HEK293 (cell line): Measurements from ENCODE around the gene PHOX2B.

Experiments
- BCL11A ChIP-seq: fragments of 450-650 bp; formaldehyde crosslinking; IDR thresholded peaks from 2 replicates; pipeline ENCODE4 v1.5.1; 2016; ENCODE audit warnings: low read depth, missing biosample characterization, missing genetic modification characterization
- CTCF ChIP-seq: fragments of 450-650 bp; formaldehyde crosslinking; IDR thresholded peaks from 2 replicates; pipeline ENCODE4 v1.5.1; 2016; ENCODE audit warnings: missing biosample characterization, missing genetic modification characterization
- ZNF133 ChIP-seq: fragments of 450-650 bp; formaldehyde crosslinking; IDR thresholded peaks from 2 replicates; pipeline ENCODE4 v1.5.1; 2016; ENCODE audit warnings: missing biosample characterization, missing genetic modification characterization
- ZNF423 ChIP-seq: fragments of 450-650 bp; formaldehyde crosslinking; IDR thresholded peaks from 2 replicates; pipeline ENCODE4 v1.5.1; 2016; ENCODE audit warnings: missing biosample characterization, missing genetic modification characterization

- TF ChIP-seq ZNF423 (tag by site-specific recombination) (no peak), CTCF (no peak), BCL11A (no peak), ZNF133 (tag by site-specific recombination) (no peak)
Measured at GRCh38 chr4:41728573-41728913, 20.0 kb downstream of the PHOX2B start.
